NT2/D1 (cell line): ENCODE measurements around the gene OVCH2.

Experiments used
- SUZ12 ChIP-seq: IDR thresholded peaks from 2 replicates; pipeline ENCODE4 v1.6.1; 2011; ENCODE audit not compliant: insufficient read length, insufficient read depth; ENCODE audit errors: extremely low read depth
- YY1 ChIP-seq: IDR thresholded peaks from 2 replicates; pipeline ENCODE4 v1.6.1; 2011; ENCODE audit not compliant: insufficient read length, insufficient read depth
- ZNF274 ChIP-seq: IDR thresholded peaks from 2 replicates; pipeline ENCODE4 v1.6.1; 2011; ENCODE audit warnings: mild to moderate bottlenecking, low read depth, low read length

DNA sequence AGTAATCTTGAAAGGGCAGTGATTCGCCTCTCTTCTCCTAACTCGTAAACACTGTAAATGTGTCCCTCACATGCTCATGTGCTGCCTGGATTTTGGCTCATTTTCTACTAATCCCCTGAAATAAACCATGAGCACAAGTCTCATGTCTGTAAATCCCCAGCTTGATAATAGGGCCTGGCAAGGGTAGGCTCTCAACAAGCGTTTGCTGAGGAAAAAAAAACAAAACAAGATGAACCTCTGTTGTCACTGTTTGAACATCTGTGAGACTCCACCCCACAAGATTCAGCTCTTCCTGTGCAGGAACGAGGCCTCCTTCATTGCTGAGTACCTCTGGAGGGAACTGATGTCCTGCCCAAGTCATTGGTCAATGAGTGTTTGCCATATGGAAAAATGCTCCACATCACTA, 28.5 kb downstream of the OVCH2 start:
- TF ChIP-seq YY1 (no peak), SUZ12 (no peak), ZNF274 (no peak)
